Skin of body (tissue), 2 donors: ENCODE measurements around the gene ATP11B. TPM values are rescaled to one million over a fixed set of nuclear protein-coding genes. Genes with fewer than 3 reads are reported as not detected.

Experiments
- DNase-seq: peaks from one replicate; lab custom pipeline; 2025; lab: John Stamatoyannopoulos, UW
- total RNA-seq: library from RNA; depleted of rRNA; stranded (reverse); fragments of >200 nt; gene quantifications from one replicate; pipeline ENCODE4 v1.2.3, GENCODE V29; 2014

The ATP11B gene
- total RNA-seq: 112 TPM

DNA sequence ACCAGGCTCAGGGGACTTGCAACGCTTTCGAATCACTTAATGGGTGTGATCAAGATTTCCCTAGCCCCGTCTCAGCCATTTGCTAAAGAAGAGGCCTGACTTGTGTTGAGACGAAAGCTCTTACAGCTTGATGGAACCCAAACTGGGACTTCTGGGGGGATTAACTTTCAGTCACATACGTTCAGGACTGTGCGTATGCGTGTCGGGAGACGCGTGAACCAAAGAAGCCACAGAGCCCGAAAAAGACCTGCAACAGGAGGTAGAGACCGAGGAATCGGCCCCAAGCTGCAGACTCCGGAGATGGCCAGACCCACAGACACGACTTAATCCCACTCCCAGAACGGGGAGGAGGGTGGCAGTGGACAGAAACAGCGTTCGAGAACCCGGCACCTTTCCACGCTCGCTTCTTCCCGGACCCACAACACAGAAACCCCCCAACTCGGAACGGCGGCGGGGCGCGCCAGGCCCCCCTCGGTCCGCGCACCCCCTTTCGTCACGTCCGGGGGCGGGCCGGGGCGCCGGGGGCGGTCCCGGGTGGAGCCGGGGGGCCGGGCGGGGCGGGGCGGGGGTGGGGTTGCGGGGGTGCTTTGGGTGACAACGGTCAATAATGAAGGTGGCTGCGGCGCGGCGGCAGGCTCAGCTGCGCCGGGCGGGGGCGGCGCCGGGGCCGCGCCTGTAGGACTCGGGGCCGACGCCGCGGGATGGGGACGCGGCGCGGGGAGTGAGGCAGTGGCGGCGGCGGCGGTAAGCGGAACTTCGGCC, at the start of gene ATP11B:
TSS of gene ATP11B (plus strand) at position 604 of the 762 bp plus-strand sequence. CDS start 256 bp downstream, outside the sequence.
- DNase-seq: peak; percentile 70

DNA sequence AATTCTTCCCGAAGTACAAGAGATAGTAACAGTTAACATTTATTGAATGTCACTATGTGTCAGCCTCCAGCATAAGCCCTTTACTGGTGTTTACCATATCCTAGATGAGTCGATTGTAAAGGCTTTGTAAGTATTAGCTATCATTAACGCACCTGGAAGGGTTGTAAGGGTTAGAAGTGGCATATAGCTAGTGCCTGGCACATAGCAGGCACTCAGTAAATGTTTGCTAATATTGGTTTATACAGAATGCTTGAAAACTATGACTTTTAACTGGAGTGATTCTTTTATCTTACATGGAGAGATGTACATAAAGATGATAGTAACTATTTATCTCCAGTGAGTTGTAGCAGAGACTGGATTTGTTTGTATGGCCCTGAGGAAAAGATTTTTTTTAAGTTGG, 46.3 kb upstream of the ATP11B start:
- no peak for DNase-seq

DNA sequence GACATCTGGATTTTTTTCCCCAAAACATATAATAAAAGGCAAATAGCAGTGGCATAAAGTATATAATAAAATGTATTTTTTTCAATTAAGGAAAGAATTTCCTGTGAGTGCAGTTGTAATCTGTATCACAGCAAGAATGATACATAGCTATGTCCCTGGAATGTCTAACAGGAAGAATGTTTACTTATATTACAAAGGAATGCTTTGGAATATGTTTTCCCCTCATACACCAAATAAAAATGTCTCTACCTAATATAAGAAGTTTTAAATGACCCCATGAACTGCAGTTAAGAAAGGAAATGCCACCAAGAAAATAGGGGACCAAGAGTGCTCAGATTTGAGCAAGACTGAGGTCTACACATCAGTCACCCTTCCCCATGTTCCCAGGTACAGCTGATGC, 38.0 kb upstream of the ATP11B start:
- DNase-seq: no peak

DNA sequence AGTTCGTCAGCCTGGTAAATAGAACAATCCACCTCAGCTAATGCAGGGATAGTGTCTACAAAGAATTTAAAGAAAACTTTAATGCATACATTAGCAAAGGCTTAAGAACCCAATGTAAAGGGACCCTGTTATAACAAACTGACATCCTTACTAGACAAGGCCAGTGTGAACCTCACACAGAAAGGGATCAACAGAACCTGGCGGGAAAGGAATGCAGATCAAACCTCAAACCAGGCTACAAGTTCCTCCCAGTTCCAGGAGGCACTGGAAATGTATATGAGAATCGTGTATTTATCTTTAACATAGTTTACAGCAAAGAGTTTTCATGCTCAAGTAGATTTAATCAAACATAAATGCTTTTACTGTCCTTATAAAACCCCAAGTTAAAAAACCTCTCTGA, 37.6 kb upstream of the ATP11B start:
- DNase-seq: no peak

DNA sequence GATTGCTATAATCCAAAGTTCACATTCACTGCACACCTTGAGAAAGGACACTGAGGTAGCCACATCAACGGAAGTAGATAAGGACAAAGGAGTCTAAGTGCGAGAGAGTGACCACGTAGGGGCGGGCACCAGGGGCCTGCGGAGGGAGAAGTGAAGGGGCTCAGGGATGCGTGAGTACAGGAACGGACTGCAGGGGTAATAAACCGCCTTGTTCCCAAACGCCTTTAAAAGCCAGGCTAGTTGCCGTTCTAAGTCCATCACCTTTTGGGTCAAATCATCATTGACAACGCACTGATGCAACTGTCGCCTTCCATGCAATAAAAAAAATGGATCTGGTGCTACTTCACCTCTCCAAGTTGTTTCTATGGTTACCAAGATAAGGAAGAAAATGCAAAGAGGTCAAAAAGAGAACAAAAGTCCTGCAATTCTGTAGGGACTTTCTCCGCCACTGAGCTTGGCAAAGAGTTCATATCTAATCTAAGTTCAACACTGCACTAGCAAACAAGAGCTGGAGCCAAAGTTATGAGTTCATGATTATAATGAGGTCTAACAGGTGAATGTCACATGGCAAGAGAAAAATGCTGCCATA, 32.6 kb upstream of the ATP11B start:
- no peak for DNase-seq

DNA sequence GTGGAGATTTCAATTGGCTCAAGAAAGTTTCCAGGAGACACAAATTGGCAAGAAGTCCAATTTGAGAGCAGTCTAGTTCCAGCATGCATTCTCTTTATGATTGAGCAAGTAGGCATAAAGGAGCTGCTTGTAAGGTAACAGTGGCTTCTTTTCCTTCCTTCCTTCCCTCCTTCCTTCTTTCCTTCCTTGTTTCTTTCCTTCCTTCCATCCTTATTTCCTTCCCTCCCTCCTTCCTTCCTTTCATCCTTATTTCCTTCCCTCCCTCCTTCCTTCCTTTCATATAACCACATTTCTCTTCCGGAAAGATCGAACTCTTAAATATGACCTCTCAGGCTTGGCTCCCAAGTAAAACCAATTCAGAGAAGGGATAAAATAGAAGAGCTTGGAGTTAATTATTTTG, 29.4 kb upstream of the ATP11B start:
- DNase-seq: no peak

DNA sequence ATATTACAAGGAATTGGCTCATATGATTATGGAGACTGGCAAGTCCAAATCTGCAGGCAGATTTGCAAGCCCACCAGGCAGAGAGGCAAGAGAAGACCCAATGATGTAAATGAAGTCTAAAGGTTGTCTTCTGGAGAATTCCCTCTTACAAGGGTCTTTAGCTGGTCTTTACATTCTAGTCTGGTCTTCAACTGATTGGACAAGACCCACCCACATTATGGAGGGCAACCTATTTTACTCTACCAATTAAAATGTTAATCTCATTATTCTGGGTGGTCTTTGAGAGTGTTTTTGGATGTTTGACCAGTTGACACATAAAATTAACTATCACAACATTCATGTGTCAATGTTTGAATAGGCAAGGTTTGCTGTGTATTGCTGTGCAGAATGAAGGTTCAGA, 28.0 kb upstream of the ATP11B start:
- DNase-seq: no peak

DNA sequence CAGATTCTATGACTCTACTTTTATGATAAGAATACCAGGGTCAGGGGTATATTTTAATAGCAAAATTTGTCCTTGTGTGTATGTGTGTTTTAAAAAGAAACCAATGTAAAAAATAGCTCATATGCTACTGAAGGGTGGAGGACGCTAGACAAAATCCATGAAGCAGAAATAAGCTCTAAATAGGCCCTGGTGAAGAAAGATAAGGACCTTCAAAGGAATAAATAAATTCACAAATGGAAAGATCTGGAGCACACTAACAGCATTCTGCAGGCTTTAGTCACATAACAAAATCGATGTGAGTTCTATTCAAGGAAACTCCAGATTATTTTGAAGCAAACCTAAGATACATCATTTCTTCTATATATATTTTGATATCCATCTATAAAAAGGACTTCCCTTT, 27.2 kb upstream of the ATP11B start:
- no peak for DNase-seq

DNA sequence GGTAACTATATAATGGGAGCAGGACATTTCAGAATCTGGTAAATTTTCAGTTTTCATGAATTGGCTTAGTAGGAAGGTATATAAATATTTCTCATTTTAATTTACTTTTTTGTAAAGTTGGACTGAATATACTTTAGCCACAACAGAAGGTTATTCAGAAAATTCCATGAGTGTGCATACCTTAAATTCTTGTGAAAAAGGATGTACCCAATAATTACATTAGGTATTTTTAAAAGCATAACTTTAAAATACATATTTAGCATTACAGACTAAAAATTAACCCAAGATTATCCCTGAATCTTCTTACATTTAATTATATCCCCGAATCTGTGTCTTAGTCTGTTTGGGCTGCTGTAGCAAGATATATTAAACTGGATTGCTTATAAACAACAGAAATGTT, 24.9 kb upstream of the ATP11B start:
- no peak for DNase-seq

DNA sequence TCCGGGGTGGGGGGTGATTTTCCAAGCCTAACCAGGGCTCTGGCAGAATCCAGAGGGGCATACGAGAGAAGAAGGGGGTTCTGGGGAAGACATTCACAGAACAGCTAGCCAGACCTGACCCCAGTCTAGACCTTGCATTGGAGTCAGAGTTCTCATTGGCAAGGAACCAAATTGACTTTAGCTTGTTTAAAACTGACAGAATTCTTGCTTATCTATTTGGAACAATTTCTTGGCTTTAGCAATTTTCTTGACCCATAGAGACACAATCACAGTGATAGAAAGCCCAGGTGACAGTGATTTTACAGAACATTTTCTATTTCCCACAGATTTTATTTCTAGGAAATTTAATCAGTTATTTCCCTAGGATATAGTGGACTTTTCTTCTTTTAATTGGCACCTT, 23.6 kb upstream of the ATP11B start:
- no peak for DNase-seq

DNA sequence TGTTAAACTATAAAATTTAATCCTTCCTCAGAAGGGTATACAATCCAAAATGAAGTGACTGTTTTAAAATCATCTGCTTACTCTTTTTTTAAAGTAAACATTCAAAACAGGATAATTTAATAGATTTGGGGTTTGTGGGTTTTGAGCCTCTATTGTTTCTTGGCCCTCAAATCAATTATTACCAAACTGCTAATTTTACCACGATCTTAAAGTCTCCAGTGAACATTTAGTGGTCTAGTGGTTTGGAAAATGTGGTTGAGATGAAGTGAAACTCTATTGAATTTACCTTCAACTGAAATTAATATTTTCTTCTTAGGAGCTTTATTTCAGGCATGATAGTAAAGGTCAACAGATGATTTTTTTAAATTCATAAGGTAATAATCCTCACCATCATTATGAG, 11.2 kb upstream of the ATP11B start:
- no peak for DNase-seq

DNA sequence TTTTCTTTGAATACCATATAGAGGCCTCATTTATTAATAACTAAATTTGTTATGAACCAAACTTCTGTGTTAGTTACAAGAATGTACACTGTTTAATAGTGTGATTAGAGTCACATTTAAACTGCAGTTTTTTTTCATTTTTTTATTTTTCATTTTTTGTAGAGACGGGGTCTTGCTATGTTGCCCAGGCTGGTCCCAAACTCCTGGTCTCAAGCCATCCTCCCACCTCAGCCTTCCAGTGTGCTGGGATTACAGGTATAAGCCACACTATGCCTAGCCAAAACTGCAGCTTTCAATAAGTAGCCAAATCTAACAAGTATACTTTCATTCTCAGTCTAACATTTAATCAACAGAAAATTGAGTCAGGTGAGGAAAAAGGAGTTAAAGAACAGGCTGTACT, 10.2 kb upstream of the ATP11B start:
- no peak for DNase-seq

DNA sequence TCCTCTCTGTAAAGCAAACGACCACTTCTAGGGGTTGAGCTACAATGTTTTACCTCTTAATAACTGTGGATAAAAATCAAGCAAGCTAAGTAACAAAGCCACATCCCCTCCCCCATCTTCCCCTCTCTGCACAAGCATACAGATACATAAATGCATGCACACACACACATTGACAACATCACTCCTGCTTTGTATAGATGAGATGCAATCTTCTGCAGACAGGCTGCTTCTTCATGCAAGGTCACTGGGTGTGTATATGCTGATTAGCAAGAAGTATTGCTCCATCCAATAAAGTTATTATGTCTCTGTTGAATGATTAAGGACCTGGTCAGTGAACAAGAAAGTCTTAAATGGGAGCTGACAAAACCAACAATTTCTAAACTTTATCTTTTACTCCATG, 8.8 kb upstream of the ATP11B start:
- no peak for DNase-seq

DNA sequence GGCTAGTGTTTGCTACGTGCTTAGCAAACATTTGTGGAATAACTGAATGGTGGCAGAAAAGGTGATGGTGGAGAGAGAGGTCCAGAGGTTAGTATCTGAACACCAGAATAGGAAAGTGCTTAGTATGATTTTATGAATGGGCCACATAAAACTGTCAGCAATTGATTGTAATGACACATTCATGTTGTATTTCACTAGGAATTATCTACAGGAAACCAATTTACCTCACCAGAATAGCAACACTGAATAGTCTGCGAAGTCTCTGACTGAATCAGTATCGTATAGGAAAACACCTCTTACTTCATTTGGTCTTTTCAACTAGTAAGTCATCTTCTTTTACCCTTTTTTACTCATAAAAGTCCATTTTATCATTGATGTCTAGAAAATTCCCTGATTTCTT, 8.2 kb upstream of the ATP11B start:
- no peak for DNase-seq

DNA sequence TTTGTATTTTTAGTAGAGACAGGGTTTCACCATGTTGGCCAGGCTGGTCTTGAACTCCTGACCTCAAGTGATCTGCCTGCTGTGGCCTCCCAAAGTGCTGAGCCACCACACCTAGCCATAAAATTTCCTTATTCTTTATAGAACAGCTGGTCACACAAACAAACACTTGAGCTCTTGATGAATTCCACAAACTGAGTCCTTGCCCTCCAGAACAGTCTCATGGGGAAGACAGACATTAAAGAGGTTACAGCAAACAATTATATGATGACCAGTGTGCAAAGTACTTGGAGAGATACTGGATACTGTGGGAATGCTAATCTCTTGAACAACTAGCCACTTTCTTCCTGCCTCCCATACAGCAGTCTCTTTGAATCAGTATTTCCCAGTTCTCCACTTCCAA, 7.5 kb upstream of the ATP11B start:
- DNase-seq: no peak

DNA sequence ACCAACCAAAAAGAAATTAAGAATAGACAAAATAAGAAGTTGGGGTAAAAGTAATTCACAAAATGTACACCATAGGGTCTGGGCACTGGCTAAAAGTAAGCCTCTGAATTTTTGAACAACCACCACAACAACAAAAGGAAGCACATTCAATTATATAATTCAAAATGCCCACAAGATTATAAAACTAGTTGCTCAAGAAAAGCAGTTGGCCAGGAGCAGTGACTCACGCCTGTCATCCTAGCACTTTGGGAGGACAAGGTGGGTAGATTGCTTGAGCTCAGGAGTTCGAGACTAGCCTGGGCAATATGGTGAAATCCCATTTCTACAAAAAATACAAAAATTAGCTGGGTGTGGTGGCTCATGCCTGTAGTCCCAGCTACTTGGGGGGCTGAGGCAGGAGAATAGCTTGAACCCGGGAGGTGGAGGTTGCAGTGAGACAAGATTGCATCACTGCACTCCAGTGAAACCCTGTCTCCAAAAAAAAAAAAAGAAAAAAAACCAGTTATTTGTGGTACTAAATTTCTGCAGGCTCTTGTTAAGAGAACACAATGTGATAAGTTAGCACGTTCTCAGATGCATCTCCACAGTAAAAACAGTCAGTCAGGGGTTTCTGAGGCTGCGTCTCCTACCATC, 6.6 kb upstream of the ATP11B start:
- DNase-seq: no peak

DNA sequence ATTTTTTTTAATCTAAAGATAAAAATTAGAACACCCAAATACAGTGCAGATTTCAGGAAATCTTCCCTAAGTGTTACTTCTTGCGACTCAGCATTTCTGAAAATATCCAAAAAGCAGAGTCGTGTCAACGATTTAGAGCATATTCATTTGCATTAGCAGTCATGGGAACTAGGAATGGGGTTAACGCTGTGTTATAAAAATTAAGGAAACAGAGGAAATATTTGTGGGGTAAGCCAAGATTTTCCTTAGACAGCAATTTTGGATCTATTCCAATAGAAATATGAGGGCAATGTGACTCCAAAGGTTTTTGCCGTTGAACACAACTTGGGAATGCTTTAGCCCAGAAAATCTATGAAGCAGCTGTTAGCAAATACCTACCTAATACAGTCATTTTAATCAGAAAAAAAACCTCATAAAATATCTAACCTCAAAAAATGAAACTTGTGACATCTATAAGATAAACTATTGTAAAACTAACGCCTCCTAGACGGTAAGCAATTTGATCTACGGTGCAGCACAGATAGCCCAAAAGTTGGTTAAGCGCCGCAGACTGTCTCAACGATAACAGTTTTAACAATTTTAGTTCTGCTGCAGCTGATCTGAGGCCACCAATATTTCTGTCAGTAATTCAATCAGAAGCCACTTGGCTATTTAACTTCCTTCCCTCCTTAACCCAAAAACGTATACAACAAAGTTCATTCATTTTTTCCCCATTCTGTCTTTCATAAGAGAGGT, 5.8 kb upstream of the ATP11B start:
- DNase-seq: no peak

DNA sequence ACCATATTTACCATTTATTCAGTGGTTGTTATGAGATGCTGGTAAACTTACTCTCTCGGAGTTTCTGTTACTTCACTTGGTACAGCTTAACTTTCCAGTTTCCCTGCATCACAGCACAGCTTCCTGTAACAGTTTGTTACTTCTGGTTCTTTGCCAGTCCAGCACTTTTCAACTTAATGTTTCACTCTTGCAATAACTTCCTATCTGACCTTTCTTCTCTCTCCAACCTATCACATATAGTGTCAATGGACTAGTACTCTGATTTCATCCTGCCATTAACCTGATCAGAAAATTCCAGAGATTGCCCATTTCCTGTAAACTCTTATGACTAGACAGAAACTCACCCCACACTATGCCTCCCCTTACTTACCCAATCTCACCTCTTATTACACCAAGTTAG, 3.9 kb upstream of the ATP11B start:
- no peak for DNase-seq

DNA sequence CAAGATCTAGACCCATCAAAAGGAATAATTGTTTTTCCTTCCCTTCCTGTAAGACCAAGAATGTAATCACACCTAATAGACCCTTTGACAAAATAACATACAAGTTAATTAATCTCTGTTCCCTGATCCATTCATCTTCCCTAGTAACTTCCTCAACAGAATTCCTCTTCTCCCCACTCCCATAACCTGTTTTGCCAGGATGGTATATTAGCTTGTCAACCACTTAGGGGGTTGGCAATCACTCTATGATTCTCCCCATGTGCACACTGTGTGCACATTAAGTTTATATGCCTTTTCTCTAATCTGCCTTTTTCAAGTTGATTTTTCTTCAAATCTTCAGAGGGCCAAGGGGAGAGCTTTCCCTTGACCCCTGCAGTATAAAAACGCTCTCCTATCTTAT, 2.7 kb upstream of the ATP11B start:
- no peak for DNase-seq

DNA sequence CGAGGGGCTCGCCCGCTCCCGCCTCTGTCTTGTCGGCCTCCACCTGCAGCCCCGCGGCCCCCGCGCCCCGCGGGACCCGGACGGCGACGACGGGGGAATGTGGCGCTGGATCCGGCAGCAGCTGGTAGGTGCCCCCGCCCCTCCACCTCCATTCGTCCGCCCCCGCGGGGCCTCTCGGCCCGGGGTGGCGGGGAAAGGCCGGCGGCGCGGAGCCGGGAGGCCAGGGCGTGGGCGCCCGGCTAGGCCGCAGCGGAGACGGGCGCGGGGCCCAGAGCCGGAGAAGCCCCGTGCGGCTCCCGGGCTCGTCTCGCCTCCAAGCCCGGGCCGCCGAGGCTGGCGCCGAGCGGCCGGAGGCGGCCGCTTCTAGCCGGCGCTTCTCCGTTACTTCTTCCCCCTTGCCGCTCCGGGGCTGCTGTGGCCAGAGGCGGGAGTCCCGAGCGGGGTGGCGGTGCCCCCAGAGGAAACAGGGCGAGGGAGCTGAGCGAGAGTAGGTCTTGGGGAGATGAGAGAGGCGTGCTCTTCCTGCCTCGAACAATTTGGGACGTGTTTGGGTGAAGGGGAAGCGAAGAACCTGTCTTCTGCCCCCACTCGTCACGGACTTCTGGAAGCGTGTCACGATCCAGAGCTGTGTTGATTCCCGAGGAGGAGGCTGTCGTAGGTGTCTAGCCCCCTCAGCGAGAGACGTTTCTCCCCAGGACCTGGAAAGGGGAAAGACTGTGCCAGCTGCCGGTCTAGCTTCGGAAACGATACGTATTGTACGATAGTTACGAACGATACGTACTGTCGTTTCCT, 555 bp downstream of the ATP11B start:
- DNase-seq: peak; percentile 50
